H1 (cell line): ENCODE measurements around the gene ARMH3.

Experiments used
- GABPA ChIP-seq: IDR thresholded peaks from 2 replicates; pipeline ENCODE4 v1.6.1; 2011; ENCODE audit warnings: mild to moderate bottlenecking, low read length, moderate library complexity, borderline replicate concordance; ENCODE audit not compliant: insufficient read depth
- JUND ChIP-seq: IDR thresholded peaks from 2 replicates; pipeline ENCODE4 v1.6.1; 2011; ENCODE audit warnings: mild to moderate bottlenecking, improper control_type of control experiment, low read length
- POLR2A ChIP-seq, 2 experiments: IDR thresholded peaks; 1 replicate in 1 of 2; 2 replicates in 1 of 2; pipeline ENCODE4 v1.6.1; 2011; ENCODE audit warnings: low read depth in 2 of 2, low read length in 2 of 2, mild to moderate bottlenecking in 2 of 2; ENCODE audit errors: control extremely low read depth in 1 of 2
- TF ChIP-seq, protein P1 (sequence below), 3 experiments: IDR thresholded peaks; 1 replicate in 2 of 3; 2 replicates in 1 of 3; pipeline versions ENCODE4 v1.5.1 to v1.6.1; 2011; ENCODE audit warnings: low read length in 3 of 3, mild to moderate bottlenecking in 3 of 3, inconsistent platforms in 2 of 3, low read depth in 1 of 3, moderate library complexity in 1 of 3; ENCODE audit not compliant: insufficient read depth in 1 of 3; ENCODE audit errors: control extremely low read depth in 1 of 3

DNA sequence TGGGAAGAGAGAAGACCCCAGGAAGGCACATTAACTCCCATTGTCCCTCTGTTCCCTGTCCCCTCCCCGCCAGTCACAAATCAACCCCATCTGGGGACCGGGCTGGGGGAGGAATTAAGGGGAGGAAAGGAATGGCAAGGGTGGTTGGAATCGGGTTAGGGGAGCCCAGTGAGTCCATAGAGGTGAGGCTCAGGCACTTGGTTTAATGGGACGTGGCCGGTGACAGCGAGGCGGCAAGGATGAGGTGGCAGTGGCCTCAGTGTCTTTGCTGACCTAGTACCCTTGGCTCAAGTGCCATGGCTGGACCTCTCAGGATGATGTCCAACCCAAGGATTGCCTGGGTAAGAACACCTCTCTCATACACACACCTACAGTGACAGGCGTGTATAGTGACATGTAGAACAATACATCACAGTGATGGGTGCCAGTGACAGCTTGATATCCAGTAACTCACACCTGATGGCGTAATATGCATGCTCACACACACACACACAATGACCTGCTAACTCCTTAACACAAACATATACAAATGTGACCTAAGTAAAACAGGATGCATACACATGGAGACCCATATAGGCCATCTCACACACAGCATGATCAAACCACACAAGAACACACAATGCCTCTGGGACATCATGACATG, 224.7 kb downstream of the ARMH3 start:
- TF ChIP-seq POLR2A (IDR thresholded peaks at IDR 0.05; ENCODE audit: control extremely low read depth in 1 of 2, low read depth in 2 of 2, low read length in 2 of 2) (no peak), JUND (no peak), GABPA (no peak)
- TF ChIP-seq, protein P1, sequence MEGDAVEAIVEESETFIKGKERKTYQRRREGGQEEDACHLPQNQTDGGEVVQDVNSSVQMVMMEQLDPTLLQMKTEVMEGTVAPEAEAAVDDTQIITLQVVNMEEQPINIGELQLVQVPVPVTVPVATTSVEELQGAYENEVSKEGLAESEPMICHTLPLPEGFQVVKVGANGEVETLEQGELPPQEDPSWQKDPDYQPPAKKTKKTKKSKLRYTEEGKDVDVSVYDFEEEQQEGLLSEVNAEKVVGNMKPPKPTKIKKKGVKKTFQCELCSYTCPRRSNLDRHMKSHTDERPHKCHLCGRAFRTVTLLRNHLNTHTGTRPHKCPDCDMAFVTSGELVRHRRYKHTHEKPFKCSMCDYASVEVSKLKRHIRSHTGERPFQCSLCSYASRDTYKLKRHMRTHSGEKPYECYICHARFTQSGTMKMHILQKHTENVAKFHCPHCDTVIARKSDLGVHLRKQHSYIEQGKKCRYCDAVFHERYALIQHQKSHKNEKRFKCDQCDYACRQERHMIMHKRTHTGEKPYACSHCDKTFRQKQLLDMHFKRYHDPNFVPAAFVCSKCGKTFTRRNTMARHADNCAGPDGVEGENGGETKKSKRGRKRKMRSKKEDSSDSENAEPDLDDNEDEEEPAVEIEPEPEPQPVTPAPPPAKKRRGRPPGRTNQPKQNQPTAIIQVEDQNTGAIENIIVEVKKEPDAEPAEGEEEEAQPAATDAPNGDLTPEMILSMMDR (IDR thresholded peaks at IDR 0.05; ENCODE audit: control extremely low read depth in 1 of 3, insufficient read depth in 1 of 3, low read depth in 1 of 3, low read length in 3 of 3) = no peak
